Measurements from ENCODE around the gene F13B. TPM values are rescaled to one million over a fixed set of nuclear protein-coding genes. Genes with fewer than 3 reads are reported as not detected.

The F13B gene, protein sequence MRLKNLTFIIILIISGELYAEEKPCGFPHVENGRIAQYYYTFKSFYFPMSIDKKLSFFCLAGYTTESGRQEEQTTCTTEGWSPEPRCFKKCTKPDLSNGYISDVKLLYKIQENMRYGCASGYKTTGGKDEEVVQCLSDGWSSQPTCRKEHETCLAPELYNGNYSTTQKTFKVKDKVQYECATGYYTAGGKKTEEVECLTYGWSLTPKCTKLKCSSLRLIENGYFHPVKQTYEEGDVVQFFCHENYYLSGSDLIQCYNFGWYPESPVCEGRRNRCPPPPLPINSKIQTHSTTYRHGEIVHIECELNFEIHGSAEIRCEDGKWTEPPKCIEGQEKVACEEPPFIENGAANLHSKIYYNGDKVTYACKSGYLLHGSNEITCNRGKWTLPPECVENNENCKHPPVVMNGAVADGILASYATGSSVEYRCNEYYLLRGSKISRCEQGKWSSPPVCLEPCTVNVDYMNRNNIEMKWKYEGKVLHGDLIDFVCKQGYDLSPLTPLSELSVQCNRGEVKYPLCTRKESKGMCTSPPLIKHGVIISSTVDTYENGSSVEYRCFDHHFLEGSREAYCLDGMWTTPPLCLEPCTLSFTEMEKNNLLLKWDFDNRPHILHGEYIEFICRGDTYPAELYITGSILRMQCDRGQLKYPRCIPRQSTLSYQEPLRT
- total RNA-seq (ENCODE audit: unreplicated experiment) = not detected
- long read RNA-seq = 0 reads

DNA sequence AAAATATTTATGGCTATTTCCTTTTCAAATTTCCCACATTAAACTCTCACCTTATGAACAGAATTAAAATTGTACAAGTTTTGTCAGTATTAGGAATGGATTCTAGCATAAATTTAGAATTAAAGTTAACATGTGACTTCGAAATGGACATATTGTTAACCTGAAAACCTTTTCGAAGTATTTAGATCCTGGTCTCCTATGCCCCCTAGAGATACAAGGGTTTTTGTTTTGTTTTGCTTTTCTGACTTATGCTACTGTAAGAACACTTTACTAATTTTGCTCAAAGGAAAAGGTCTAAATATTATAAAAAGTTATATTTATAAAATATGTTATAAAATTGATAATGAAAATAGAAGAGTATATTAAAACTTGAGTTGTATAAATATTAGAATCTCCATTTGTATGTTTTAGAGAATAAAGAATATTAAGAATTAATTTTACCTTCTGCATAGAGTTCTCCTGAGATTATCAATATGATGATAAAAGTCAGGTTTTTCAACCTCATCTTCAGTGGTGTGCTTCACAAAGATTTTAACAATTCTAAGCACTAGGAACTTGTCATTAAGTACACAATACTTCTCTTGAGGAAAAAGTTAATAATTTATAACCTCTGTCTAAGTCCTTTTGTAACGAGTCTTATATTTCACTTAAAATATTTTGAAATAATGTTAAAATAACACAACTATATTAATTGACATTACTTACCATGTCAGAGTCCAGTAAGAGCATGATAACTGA lies at the start of gene F13B:
F13B (minus strand) TSS at position 542 of the 738 bp plus-strand sequence; CDS start at position 505, 37 bp downstream.
- Mint-ChIP-seq H3K4me3 (ENCODE audit: unreplicated experiment) (no peak within 1 kb of the TSS), H3K36me3 (ENCODE audit: unreplicated experiment) (peaks cover 7% of the 10 kb centered on the region), H3K27me3 (ENCODE audit: unreplicated experiment) (no peaks in the 10 kb centered on the region), H3K27ac (ENCODE audit: unreplicated experiment) (no peak within 1 kb of the TSS), H3K4me1 (ENCODE audit: low read depth, unreplicated experiment) (no peaks in the 10 kb centered on the region), H3K9me3 (ENCODE audit: unreplicated experiment) (peaks cover 6% of the 10 kb centered on the region)
- TF ChIP-seq, protein P1, sequence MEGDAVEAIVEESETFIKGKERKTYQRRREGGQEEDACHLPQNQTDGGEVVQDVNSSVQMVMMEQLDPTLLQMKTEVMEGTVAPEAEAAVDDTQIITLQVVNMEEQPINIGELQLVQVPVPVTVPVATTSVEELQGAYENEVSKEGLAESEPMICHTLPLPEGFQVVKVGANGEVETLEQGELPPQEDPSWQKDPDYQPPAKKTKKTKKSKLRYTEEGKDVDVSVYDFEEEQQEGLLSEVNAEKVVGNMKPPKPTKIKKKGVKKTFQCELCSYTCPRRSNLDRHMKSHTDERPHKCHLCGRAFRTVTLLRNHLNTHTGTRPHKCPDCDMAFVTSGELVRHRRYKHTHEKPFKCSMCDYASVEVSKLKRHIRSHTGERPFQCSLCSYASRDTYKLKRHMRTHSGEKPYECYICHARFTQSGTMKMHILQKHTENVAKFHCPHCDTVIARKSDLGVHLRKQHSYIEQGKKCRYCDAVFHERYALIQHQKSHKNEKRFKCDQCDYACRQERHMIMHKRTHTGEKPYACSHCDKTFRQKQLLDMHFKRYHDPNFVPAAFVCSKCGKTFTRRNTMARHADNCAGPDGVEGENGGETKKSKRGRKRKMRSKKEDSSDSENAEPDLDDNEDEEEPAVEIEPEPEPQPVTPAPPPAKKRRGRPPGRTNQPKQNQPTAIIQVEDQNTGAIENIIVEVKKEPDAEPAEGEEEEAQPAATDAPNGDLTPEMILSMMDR (IDR thresholded peaks at IDR 0.05; ENCODE audit: partially characterized antibody, unreplicated experiment) = no peak
- DNase-seq = no peak

DNA sequence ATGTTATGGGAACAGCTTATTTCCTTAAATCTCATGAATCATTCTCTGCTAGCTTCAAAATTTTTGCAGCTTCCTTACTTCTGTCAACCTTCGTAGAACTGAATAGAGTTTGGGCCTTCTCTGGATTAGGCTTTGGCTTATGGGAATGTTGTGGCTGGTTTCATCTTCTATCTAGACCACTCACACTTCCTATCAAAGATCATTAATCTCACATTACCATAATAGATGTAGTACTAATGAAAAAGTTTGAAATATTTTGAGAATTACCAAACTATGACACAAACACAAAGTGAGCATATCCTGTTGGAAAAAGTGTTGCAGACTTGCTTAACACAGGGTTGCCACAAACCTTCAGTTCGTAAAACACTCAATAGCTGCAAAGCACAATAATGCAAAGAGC lies 49.1 kb upstream of the F13B start:
- H3K36me3 Mint-ChIP-seq (ENCODE audit: unreplicated experiment) = no peaks in the 10 kb centered on the region
- H3K4me3 Mint-ChIP-seq (ENCODE audit: unreplicated experiment) = no peak overlapping the region
- H3K4me1 Mint-ChIP-seq (ENCODE audit: low read depth, unreplicated experiment) = no peaks in the 10 kb centered on the region
- TF ChIP-seq, protein P1 (IDR thresholded peaks at IDR 0.05; ENCODE audit: partially characterized antibody, unreplicated experiment) = no peak
- no peaks in the 10 kb centered on the region for H3K9me3 Mint-ChIP-seq (ENCODE audit: unreplicated experiment)
- DNase-seq = no peak
- H3K27me3 Mint-ChIP-seq (ENCODE audit: unreplicated experiment) = no peaks in the 10 kb centered on the region
- no peak overlapping the region for H3K27ac Mint-ChIP-seq (ENCODE audit: unreplicated experiment)

DNA sequence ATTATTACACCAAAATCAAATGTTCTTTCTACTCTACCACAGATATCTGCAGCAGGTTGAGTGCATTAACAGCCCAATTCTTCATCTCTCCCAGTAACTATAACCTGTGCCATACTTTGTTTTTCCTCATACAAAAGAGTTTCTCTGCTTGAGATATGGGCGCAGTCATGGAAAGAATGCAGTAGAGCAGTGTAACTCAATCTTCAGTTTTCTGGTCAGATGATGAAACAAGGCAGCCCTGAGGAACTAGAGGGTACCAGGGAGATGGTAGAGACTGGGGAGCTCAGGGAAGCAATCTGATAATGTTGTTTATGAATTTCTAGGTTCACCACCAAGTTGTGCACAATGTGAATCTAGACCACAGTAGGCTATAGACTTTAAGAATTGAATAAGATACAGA lies 39.8 kb upstream of the F13B start:
- Mint-ChIP-seq H3K36me3 (ENCODE audit: unreplicated experiment) (no peaks in the 10 kb centered on the region), H3K27me3 (ENCODE audit: unreplicated experiment) (no peaks in the 10 kb centered on the region), H3K9me3 (ENCODE audit: unreplicated experiment) (no peaks in the 10 kb centered on the region), H3K27ac (ENCODE audit: unreplicated experiment) (no peak overlapping the region), H3K4me1 (ENCODE audit: low read depth, unreplicated experiment) (no peaks in the 10 kb centered on the region), H3K4me3 (ENCODE audit: unreplicated experiment) (no peak overlapping the region)
- no peak for DNase-seq
- TF ChIP-seq, protein P1 (IDR thresholded peaks at IDR 0.05; ENCODE audit: partially characterized antibody, unreplicated experiment) = no peak

DNA sequence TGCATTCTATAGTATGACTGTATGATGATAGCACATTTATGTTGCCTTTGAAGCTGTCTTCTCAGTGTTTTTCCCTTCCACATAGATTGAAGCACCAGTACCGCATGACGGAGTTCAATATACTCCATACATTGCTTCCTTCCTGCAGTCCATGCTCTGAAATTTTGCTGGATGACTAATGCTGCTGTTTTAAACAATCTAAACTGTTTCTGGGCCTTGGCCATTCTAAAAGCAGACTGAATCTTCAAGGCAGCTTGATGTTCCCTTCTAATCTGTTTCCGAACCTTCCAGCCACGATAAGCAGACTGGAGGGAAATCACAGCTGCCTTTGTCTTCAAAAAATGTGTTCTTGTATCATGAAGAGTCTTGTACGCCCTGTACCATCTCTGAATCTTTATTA lies 36.2 kb upstream of the F13B start:
- Mint-ChIP-seq H3K27me3 (ENCODE audit: unreplicated experiment) (no peaks in the 10 kb centered on the region), H3K4me3 (ENCODE audit: unreplicated experiment) (no peak overlapping the region), H3K9me3 (ENCODE audit: unreplicated experiment) (no peaks in the 10 kb centered on the region), H3K36me3 (ENCODE audit: unreplicated experiment) (no peaks in the 10 kb centered on the region), H3K4me1 (ENCODE audit: low read depth, unreplicated experiment) (no peaks in the 10 kb centered on the region), H3K27ac (ENCODE audit: unreplicated experiment) (no peak overlapping the region)
- DNase-seq = no peak
- TF ChIP-seq, protein P1 (IDR thresholded peaks at IDR 0.05; ENCODE audit: partially characterized antibody, unreplicated experiment) = no peak
